IPS-20b (cell line): ENCODE results near the gene MST1R.
"Not testable (repeated sequence)": the region's sequence is repeated elsewhere in the genome, so short reads cannot be mapped to it uniquely, and the experiment has no call there.

Experiments used
- H3K27ac ChIP-seq: one replicate; pipeline ENCODE4 v1.5.1; 2013; ENCODE audit warnings: low read length
- H3K27me3 ChIP-seq: 2 replicates; pipeline ENCODE4 v1.6.1; 2013; ENCODE audit warnings: mild to moderate bottlenecking, low read length, inconsistent platforms; ENCODE audit not compliant: insufficient read depth
- H3K36me3 ChIP-seq: 2 replicates; pipeline ENCODE4 v1.6.1; 2013; ENCODE audit warnings: low read depth, mild to moderate bottlenecking, inconsistent platforms, low read length, moderate library complexity; ENCODE audit not compliant: insufficient read depth
- H3K4me1 ChIP-seq: 2 replicates; pipeline ENCODE4 v1.6.1; 2013; ENCODE audit warnings: mild to moderate bottlenecking, control low read depth, inconsistent platforms, low read length, moderate library complexity; ENCODE audit not compliant: insufficient read depth
- H3K4me3 ChIP-seq: 2 replicates; pipeline ENCODE4 v1.5.1; 2013; ENCODE audit warnings: mild to moderate bottlenecking, low read length, inconsistent platforms
- H3K9ac ChIP-seq: 2 replicates; pipeline ENCODE4 v1.6.1; 2013; ENCODE audit warnings: low read depth, mild to moderate bottlenecking, inconsistent platforms, low read length, moderate library complexity
- H3K9me3 ChIP-seq: 2 replicates; pipeline ENCODE4 v1.6.1; 2013; ENCODE audit warnings: mild to moderate bottlenecking, low read depth, low read length, inconsistent platforms; ENCODE audit not compliant: insufficient read depth

Gene MST1R

DNA sequence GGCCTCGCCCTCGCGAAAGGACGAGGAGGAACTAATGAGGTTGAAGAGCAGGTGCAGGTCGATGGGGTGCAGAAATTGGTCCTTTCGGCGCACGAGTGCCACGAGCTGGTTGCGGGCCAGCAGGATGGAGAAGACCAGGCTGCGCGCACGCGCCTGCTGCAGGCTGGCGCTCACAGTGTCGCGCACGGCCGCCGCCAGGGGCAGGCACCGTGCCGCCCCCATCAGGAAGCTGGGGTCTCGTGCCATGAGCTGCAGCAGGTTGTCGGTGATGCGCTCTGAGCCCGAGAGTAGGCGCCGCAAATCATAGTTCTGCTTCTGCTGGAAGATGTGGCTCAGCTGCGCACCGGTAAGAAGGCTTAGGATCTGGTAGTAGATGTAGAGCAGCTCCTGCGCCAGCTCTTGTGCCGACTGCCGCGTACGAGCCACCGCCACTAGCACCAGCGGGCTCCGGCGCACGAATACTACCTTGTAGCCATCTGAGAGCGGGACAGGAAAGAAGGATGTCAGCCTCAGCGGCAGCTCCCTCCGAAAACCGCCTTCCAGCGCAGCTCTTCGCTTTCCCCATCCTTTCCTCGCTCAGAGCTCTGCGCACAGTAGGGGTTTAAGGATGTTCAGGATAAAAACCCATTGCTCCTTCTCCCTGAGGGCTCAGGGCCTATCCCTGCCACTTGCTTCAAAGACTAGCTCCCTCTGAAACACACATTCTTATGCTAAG, 6.9 kb upstream of the MST1R start:
- no peaks in the 10 kb centered on the region for H3K9me3 ChIP-seq
- H3K36me3 ChIP-seq, result no peaks in the 10 kb centered on the region
- H3K9ac ChIP-seq, result no peak overlapping the region
- no peak overlapping the region for H3K27ac ChIP-seq
- peaks cover 25% of the 10 kb centered on the region; the same call in 1 of the 2 replicates for H3K27me3 ChIP-seq
- peaks cover 7% of the 10 kb centered on the region; the same call in 1 of the 2 replicates for H3K4me1 ChIP-seq
- peak overlapping the region; percentile 43 for H3K4me3 ChIP-seq

DNA sequence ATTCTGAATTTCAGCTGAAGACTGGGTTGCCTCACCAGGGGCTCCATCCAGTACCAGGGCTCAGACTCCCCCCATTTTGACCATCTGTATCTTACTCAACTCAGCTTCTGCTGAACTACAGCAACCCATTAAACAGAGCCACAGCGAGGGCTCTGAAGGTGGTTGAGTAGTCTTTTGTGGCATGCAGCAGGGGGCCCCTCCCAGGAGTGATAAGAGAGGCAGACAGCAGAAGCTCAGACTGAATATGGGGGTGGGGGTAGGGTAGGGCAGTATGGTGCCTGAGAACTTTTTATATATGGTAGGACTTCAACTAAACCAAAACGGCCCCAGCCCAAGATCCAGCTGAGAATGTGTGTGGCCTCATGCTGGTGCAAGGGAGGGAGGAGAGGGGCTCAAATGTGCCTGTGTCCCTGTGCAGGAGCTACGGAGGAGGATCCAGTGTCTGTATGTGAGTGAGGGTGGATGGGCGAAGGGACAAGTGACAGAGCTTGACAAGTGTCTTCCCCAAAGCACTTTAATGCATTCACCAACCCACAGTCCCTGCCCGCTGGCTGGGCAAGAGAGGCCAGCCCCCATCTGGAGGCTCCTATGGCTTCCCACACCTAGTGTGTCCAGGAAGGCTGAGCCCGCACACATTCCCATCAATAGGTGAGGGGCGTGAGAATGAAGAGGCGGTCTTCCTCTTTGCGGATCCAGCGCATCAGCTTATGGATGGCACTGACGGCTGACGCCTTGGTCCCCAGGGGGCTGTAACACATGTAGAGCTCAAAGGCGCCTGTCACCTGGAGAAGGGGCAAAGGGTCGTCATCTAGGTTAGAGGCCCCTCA, 4.9 kb upstream of the MST1R start:
- H3K9me3 ChIP-seq, result no peaks in the 10 kb centered on the region
- H3K27ac ChIP-seq, result no peak overlapping the region
- no peak overlapping the region for H3K9ac ChIP-seq
- no peaks in the 10 kb centered on the region for H3K36me3 ChIP-seq
- H3K4me3 ChIP-seq, result no peak overlapping the region
- H3K27me3 ChIP-seq, result peaks cover 25% of the 10 kb centered on the region; the same call in 1 of the 2 replicates
- peaks cover 7% of the 10 kb centered on the region; the same call in 1 of the 2 replicates for H3K4me1 ChIP-seq

DNA sequence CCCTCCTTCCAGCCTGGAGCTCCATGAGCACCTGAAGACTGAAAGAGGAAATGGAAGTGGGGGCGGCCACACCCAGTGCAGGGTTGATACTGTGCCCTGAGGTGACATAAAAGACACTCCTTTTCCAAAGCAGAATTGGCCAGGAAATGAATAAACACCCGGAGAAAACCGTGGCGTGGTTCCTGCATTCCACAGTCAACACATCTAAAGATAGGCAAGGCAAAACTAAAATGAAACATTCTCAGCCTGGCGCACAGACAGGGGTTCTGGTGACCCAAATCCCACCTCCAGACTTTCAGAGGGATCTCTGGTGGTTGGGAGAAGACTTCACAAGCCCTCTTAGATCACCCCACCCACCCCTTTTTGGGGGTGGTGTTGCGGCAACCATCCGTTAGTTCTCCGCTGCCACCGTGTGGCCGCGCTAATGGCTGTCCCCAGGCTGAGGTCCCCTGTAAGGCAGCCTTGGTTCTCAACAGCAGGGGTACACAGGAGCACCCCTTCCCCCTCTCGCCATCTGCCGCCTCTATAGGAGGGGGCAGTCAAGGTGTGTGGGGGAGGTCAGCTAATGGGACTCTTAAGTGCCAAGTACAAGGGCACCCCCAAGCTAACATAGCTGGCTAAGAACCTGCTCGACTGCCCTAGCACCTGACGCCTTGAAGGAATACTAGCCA, 2.5 kb upstream of the MST1R start:
- H3K4me1 ChIP-seq, result peaks cover 7% of the 10 kb centered on the region; the same call in 1 of the 2 replicates
- H3K4me3 ChIP-seq, result peak overlapping the region; percentile 40; the same call in 1 of the 2 replicates
- no peaks in the 10 kb centered on the region for H3K36me3 ChIP-seq
- H3K27me3 ChIP-seq, result peaks cover 31% of the 10 kb centered on the region; the same call in 1 of the 2 replicates
- no peaks in the 10 kb centered on the region for H3K9me3 ChIP-seq
- H3K27ac ChIP-seq, result no peak overlapping the region
- no peak overlapping the region for H3K9ac ChIP-seq

DNA sequence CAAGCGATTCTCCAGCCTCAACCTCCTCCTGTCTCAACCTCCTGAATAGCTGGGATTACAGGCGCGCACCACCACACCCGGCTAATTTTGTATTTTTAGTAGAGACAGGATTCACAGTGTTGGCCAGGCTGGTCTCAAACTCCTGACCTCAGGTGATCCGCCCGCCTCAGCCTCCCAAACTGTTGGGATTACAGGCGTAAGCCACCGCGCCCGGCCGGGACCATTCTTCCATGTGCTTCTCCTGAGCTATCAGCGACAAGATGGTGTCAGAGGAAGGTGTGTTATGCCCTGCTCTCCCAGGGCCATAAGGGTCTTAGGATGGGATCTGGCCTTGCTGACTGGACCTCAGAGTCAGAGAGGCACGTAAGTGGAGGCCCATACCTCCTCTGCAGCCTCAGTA, 775 bp upstream of the MST1R start:
- Histone ChIP-seq H3K27me3 (peaks cover 16% of the 10 kb centered on the region; the same call in 1 of the 2 replicates), H3K4me3 (peak overlapping the region; percentile 36; the same call in 1 of the 2 replicates), H3K9ac (peak overlapping the region; percentile 66; the same call in 1 of the 2 replicates)
- H3K4me1 ChIP-seq, H3K27ac ChIP-seq, H3K36me3 ChIP-seq, H3K9me3 ChIP-seq: not testable (repeated sequence)

DNA sequence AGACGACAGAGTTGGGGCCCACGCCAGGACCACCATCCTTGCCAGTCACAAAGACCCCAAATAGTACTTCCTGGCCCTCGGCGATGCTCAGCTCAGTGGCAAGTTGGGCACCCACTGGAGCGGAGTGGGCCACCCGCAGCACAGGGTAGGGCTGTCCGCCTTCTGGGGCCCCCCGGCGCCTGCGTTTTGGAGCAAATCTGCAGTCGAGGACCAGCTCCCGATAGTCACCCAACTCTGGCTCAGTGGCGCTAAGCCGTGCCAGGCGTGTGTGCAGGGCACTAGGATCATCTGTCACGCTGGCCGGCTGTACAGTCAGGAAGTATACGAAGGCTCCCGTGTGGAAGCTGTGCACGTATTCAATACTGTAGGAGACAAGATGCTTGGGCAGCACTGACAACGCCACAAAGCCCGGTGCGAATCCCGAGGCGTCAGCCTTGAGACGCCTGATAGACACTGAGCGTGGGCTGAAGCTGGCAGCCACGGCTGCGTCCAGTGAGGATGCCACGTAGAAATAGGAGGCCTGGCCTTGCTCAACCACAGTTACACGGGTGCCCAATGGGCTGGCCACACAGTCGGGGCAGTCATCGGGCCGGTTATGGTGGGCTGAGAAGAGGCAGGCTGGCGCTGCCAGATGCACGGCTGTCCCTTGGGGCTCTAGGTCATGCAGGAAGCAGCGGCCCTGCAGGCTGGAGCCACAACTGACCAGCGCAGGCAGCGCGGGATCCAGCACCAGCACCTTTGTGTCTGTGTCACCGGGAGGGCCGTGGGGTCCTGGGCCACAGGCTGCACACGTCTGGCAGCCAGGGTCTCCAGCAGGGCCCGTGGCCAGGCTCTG, 945 bp downstream of the MST1R start:
- Histone ChIP-seq H3K36me3 (no peaks in the 10 kb centered on the region), H3K4me1 (peaks cover 7% of the 10 kb centered on the region; the same call in 1 of the 2 replicates), H3K9me3 (no peaks in the 10 kb centered on the region), H3K4me3 (no peak overlapping the region), H3K9ac (no peak overlapping the region), H3K27ac (no peak overlapping the region), H3K27me3 (peaks cover 9% of the 10 kb centered on the region; the same call in 1 of the 2 replicates)

DNA sequence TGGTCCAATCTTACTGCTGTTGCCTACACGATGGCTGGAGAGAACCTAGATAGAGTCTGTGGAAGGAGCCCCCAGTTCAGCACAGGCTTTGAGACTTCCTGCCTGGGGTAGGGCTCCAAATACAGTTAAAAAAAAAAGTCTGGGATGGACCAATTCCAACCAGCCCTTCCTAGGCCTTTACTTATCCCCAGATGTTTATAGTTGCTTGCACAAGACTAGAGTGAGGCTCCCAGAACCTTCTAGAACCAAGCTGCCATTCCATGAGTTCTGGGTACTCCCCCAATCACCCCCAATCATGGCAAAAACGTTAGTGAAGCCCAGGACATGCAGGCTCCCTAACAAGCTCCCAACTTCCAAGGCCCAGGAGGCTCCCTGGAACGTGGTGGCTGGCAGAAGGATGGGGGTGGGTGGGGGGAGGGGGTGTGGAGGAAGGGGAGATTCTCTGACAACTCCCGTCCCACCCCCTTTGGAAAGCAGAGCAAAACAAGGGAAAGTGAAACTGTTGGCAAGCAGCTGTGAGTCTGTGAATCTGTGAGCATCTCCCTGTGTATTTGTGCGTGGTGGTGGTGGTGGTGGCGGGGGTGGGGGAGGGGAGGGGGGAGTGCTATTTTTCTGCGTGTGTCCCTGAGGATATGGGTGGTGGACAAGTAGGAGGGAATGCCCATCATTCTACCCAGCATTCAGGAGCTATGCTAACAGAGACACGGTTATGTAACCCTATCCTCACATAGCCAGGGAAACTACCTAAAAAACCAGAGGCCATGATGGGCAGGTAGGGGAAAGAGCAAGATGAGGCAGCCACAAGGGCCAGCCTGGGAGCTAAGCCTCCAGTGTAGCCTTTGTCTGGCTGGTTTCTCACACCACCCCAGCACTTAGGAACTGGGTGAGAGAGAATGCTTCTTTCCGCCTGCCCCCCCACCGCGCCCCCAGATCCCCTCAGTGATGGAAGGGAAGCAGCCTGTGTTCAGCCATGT, 2.0 kb downstream of the MST1R start:
- Histone ChIP-seq H3K27ac (no peak overlapping the region), H3K27me3 (peaks cover 9% of the 10 kb centered on the region; the same call in 1 of the 2 replicates), H3K4me3 (no peak overlapping the region), H3K36me3 (no peaks in the 10 kb centered on the region), H3K9ac (no peak overlapping the region), H3K9me3 (no peaks in the 10 kb centered on the region), H3K4me1 (peaks cover 6% of the 10 kb centered on the region; the same call in 1 of the 2 replicates)

DNA sequence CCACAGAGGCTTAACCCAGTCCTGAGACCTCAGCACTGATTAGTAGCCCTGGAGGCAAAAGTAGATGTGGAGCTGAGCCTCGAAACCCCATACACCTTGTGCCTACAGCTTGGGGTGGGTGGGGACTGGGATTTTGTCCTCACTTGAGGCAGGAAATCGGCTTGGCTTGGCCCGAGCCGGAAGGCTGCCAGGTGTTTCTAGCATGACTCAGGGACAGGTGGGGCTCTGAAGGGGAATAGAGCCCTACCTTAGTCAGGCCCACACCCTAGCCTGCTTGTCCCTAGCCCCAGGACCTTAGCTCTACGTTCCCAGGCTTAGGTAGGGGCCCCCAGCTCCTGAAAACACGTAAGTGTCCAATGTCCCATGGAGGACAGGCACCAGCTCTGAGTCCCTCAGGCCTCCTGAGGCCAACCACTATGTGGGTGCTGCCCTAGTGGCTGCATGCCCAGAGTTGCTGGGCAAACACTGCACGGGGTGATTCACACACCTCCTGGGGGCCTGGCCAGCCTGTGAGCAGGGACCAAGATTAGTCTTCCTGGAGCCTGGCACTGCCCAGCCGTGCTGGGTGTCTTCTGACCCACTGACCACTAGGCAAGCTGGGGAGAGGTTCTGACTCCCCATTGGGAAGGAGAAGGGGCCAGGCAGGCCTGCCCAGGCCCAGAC, 3.1 kb downstream of the MST1R start:
- Histone ChIP-seq H3K36me3 (no peaks in the 10 kb centered on the region), H3K4me3 (no peak overlapping the region), H3K9me3 (no peaks in the 10 kb centered on the region), H3K4me1 (no peaks in the 10 kb centered on the region; the same call in 1 of the 2 replicates), H3K9ac (no peak overlapping the region), H3K27ac (no peak overlapping the region), H3K27me3 (peaks cover 9% of the 10 kb centered on the region; the same call in 1 of the 2 replicates)

DNA sequence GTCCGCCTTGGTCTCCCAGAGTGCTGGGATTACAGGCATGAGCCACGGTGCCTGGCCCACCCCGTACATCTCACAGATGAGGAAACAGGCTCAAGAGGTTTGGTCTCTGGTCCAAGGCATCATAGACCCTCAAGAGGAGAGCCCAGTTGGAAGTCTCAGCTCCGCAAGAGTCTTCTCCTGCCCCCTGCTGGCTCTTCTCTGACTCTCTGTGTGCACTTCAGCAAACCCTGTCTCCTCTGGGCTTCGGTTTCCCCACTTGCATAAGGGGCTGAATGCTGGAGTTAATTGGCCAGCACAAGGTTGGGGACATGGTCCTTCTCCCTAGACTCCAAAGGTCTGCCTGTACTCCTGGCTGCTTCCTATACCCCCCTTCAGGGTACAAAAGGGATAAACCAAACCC, 3.9 kb downstream of the MST1R start:
- no peak overlapping the region for H3K27ac ChIP-seq

DNA sequence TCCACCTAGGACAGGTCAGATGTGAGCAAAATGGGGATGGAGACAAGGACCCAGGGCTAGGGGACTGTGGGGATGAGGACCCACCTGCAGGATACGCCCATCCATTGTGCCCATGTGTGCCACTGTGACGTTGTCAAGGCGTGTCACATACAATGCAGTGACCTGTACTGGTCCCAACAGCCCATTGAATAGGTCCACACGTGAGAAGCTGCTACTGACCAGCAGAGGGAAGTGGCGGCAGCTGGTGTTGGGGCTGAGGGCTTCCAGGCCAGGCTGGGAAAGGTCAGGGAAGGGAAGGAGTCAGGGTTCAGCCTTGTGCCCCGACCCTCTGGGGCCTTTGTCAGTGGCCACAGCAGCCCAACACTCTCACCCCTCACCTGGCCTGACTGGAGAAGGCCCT, 4.7 kb downstream of the MST1R start:
- Histone ChIP-seq H3K9ac (no peak overlapping the region), H3K36me3 (no peaks in the 10 kb centered on the region), H3K4me3 (no peak overlapping the region), H3K4me1 (no peaks in the 10 kb centered on the region; the same call in 1 of the 2 replicates), H3K27ac (no peak overlapping the region), H3K27me3 (peaks cover 9% of the 10 kb centered on the region; the same call in 1 of the 2 replicates), H3K9me3 (no peaks in the 10 kb centered on the region)

More for the DNA sequence above, 3.9 kb downstream of the MST1R start:
- Histone ChIP-seq H3K4me3 (no peak overlapping the region), H3K27me3 (peaks cover 9% of the 10 kb centered on the region; the same call in 1 of the 2 replicates), H3K9ac (no peak overlapping the region), H3K4me1 (no peaks in the 10 kb centered on the region; the same call in 1 of the 2 replicates), H3K36me3 (no peaks in the 10 kb centered on the region), H3K9me3 (no peaks in the 10 kb centered on the region)

DNA sequence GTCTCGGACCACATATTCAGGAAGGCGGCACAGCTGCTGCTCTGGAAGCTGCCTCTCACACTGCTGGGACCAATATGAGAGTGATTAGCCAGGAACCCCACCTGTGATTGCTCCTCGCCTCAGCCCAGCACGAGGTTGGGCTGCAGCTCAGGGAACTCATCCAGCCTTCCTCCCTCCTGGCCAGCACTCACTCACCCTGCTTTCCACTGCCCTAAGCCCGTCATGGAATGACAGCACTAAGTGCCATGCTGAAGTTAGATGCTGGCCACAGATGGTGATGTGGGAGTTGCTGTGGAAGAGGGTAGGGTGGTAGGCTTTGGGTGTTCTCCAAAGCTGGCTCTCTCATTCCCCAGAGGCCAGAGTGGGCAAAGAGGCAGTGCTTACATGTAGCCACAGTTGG, 7.3 kb downstream of the MST1R start:
- no peaks in the 10 kb centered on the region for H3K9me3 ChIP-seq
- no peak overlapping the region for H3K4me3 ChIP-seq
- H3K9ac ChIP-seq, result no peak overlapping the region
- H3K27me3 ChIP-seq, result no peaks in the 10 kb centered on the region
- no peak overlapping the region for H3K27ac ChIP-seq
- H3K36me3 ChIP-seq, result no peaks in the 10 kb centered on the region
- no peaks in the 10 kb centered on the region for H3K4me1 ChIP-seq
